Loucy (cell line): ENCODE data around the gene SLC27A1.

Source experiments
- H2AFZ ChIP-seq: fragments of 200-600 bp; sonication (generic); 2 replicates; pipeline ENCODE4 v1.6.0; 2016; ENCODE audit warnings: antibody characterized with exemption, mild to moderate bottlenecking, low read length, moderate library complexity
- H3F3A ChIP-seq: fragments of 200-600 bp; 2 replicates; pipeline ENCODE4 v1.6.0; 2016; ENCODE audit warnings: antibody characterized with exemption, low read depth, mild to moderate bottlenecking
- H3K27me3 ChIP-seq: fragments of 200-600 bp; sonication (generic); 2 replicates; pipeline ENCODE4 v1.6.1; 2014; ENCODE audit warnings: low read length, mild to moderate bottlenecking; ENCODE audit not compliant: insufficient read depth, poor library complexity, severe bottlenecking
- H3K36me3 ChIP-seq: fragments of 200-600 bp; sonication (generic); 2 replicates; pipeline ENCODE4 v1.6.1; 2016; ENCODE audit warnings: low read length; ENCODE audit not compliant: insufficient read depth
- H3K4me1 ChIP-seq: fragments of 200-600 bp; sonication (generic); 2 replicates; pipeline ENCODE4 v1.5.1; 2014; ENCODE audit warnings: low read length, mild to moderate bottlenecking; ENCODE audit not compliant: insufficient read depth, poor library complexity, severe bottlenecking
- H3K4me2 ChIP-seq: fragments of 200-600 bp; sonication (generic); 2 replicates; pipeline ENCODE4 v1.6.0; 2014; ENCODE audit warnings: antibody characterized with exemption, low read length, low read depth, mild to moderate bottlenecking; ENCODE audit not compliant: poor library complexity, severe bottlenecking
- H3K4me3 ChIP-seq: fragments of 200-600 bp; sonication (generic); 2 replicates; pipeline ENCODE4 v1.5.1; 2014; ENCODE audit warnings: low read length, mild to moderate bottlenecking, mixed read lengths; ENCODE audit not compliant: poor library complexity, severe bottlenecking
- H3K79me2 ChIP-seq: fragments of 200-600 bp; sonication (generic); 2 replicates; pipeline ENCODE4 v1.6.1; 2014; ENCODE audit warnings: low read length; ENCODE audit not compliant: insufficient read depth
- H3K9ac ChIP-seq: fragments of 200-600 bp; sonication (generic); 2 replicates; pipeline ENCODE4 v1.6.0; 2014; ENCODE audit warnings: mild to moderate bottlenecking, low read depth, low read length, moderate library complexity; ENCODE audit not compliant: poor library complexity, severe bottlenecking
- H3K9me2 ChIP-seq: fragments of 200-600 bp; sonication (generic); replicated peaks from 2 replicates; pipeline ENCODE4 v1.6.1; 2016; ENCODE audit warnings: low read depth, low read length, mixed read lengths
- H3K9me3 ChIP-seq: fragments of 200-600 bp; sonication (generic); 2 replicates; pipeline ENCODE4 v1.6.1; 2014; ENCODE audit warnings: mild to moderate bottlenecking, antibody characterized with exemption, low read length, low read depth; ENCODE audit not compliant: insufficient read depth
- H4K20me1 ChIP-seq: fragments of 200-600 bp; sonication (generic); 2 replicates; pipeline ENCODE4 v1.6.0; 2014; ENCODE audit warnings: antibody characterized with exemption, low read length, mild to moderate bottlenecking; ENCODE audit not compliant: insufficient read depth, poor library complexity, severe bottlenecking
- CTCF ChIP-seq: fragments of 200-600 bp; sonication (generic); conservative IDR thresholded peaks from 2 replicates; pipeline ENCODE4 v1.5.1; 2014; ENCODE audit warnings: mild to moderate bottlenecking, antibody characterized with exemption, low read length
- EZH2phosphoT487 ChIP-seq: fragments of 200-600 bp; IDR thresholded peaks from 2 replicates; pipeline ENCODE4 v1.6.1; 2018; ENCODE audit warnings: antibody characterized with exemption, mild to moderate bottlenecking, moderate library complexity, borderline replicate concordance

Gene SLC27A1

DNA sequence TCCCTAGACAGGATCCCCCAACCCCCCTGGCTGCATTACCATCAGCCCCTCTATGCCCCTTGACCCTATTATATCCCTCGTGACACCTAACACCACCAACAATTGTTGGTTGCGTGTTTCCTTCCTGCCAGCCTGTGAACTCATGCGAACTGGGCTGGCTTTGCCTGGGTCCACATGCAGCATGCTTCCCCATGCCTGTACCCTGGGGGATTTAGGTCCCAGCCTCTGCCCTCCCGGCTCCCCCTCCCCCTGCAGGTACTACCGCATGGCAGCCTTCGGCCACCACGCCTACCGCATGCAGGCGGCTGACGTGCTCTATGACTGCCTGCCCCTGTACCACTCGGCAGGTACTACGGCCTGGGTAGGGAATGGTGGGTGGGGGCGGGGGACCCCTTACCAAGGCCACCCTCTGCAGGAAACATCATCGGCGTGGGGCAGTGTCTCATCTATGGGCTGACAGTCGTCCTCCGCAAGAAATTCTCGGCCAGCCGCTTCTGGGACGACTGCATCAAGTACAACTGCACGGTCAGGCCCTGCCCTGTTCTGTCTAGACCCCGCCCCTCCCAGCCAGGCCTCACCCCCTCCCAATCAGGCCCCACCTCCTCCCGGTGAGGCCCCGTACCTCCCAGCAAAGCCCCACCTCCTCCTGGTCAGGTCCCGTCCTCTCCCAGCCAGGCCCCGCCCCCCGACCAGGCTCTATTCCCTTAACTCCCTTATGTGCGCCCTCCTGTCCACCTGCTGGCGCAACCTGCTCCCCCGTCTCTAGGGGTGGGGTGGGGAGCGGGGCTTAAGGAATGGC, 18.5 kb downstream of the SLC27A1 start:
- no peak overlapping the region for H3K4me2 ChIP-seq
- H3K79me2 ChIP-seq: no peaks in the 10 kb centered on the region
- no peaks in the 10 kb centered on the region for H3K9me2 ChIP-seq
- no peaks in the 10 kb centered on the region for H3K36me3 ChIP-seq
- H3K4me3 ChIP-seq: no peak overlapping the region
- H3K9ac ChIP-seq: no peak overlapping the region
- H4K20me1 ChIP-seq: peaks cover 3% of the 10 kb centered on the region
- H3K4me1 ChIP-seq: peaks cover 22% of the 10 kb centered on the region
- no peaks in the 10 kb centered on the region for H3K27me3 ChIP-seq
- H2AFZ ChIP-seq: no peak overlapping the region
- TF ChIP-seq CTCF: peak; percentile 36; the same call in 1 of the 2 replicates
- no peak for TF ChIP-seq EZH2phosphoT487
- peaks cover 3% of the 10 kb centered on the region; the same call in 1 of the 2 replicates for H3F3A ChIP-seq
- H3K9me3 ChIP-seq: no peaks in the 10 kb centered on the region

DNA sequence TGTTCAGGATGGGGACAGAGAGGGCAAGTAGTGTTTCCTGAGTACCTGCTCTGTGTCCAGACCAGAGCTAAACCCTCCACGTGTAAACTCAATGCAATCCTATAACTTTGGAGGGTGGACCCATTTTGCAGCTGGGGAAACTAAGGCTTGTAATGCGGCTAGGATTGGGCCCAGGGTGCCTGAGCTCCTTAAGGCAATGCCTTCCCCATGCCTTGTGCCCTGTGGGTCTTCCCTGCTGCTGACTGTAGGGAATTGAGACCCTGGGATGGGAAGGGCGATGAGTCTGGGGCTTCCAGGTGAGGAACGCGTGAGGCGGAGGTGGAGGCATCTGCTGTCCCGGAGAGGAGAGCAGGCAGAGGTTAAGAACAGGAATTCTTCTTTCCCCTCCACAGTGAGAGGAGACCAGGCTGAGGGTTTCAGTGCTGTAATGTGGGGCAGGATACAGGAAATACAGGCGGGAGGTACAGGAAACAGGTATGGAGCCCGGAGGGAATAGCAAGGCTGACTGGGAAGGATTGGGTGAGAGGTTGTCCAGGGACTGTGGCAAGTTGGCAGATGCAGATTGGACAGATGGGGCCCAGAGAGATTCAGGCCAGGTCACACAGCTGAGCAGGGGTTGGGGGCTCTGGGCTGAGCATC, 19.2 kb downstream of the SLC27A1 start:
- no peaks in the 10 kb centered on the region for H3K9me2 ChIP-seq
- H3K9me3 ChIP-seq: no peaks in the 10 kb centered on the region
- H2AFZ ChIP-seq: no peak overlapping the region
- H4K20me1 ChIP-seq: peaks cover 3% of the 10 kb centered on the region
- no peaks in the 10 kb centered on the region for H3K36me3 ChIP-seq
- H3K4me3 ChIP-seq: no peak overlapping the region
- no peak overlapping the region for H3K9ac ChIP-seq
- H3F3A ChIP-seq: peaks cover 3% of the 10 kb centered on the region; the same call in 1 of the 2 replicates
- TF ChIP-seq EZH2phosphoT487 (no peak), CTCF (no peak)
- peak overlapping the region; percentile 14 for H3K4me2 ChIP-seq
- no peaks in the 10 kb centered on the region for H3K27me3 ChIP-seq
- no peaks in the 10 kb centered on the region for H3K79me2 ChIP-seq
- peaks cover 22% of the 10 kb centered on the region for H3K4me1 ChIP-seq

- H3K27me3 ChIP-seq: no peaks in the 10 kb centered on the region
- H3F3A ChIP-seq: peaks cover 3% of the 10 kb centered on the region; the same call in 1 of the 2 replicates
- no peak for TF ChIP-seq CTCF
- TF ChIP-seq EZH2phosphoT487: no peak
- H3K9me3 ChIP-seq: no peaks in the 10 kb centered on the region
- no peak overlapping the region for H3K4me3 ChIP-seq
- H3K9me2 ChIP-seq: no peaks in the 10 kb centered on the region
- H3K79me2 ChIP-seq: no peaks in the 10 kb centered on the region
- H3K4me2 ChIP-seq: peak overlapping the region; percentile 42
- no peak overlapping the region for H3K9ac ChIP-seq
- H3K4me1 ChIP-seq: peaks cover 22% of the 10 kb centered on the region
- no peak overlapping the region for H2AFZ ChIP-seq
- no peaks in the 10 kb centered on the region for H3K36me3 ChIP-seq
- H4K20me1 ChIP-seq: peaks cover 3% of the 10 kb centered on the region
Measured at GRCh38 chr19:17490411-17490810, 20.1 kb downstream of the SLC27A1 start.
